ENCODE measurements around the gene DCC. TPM values are rescaled to one million over a fixed set of nuclear protein-coding genes. Genes with fewer than 3 reads are reported as not detected.

The DCC gene
- total RNA-seq, 1 donor from 2014 or later = not detected

DNA sequence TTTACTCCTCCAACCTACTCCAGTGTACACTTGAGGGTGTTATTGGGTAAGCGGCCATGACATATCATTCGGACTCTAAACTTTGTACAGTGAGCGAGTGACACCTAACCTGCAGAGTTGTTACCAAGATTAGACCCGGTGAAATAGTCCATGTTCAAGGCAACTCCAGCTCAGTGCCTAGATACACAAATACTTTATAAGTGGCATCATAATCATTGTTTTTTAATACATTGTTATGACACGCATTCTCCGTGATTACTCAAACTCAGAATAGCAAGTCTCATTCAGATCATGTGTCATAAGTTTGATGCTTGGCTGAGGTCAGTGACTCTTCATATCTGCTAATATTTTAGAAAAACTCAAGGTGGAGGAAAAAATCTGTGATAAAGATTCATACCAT, 597.8 kb downstream of the DCC start:
- H3K4me1 Mint-ChIP-seq (ENCODE audit: low read depth) = no peaks in the 10 kb centered on the region
- DNase-seq (ENCODE audit: low spot score) = no peak
- no peak overlapping the region for H3K4me3 Mint-ChIP-seq (ENCODE audit: unreplicated experiment)
- H3K27me3 Mint-ChIP-seq (ENCODE audit: low read depth) = peaks cover 2% of the 10 kb centered on the region
- no peaks in the 10 kb centered on the region for H3K9me3 Mint-ChIP-seq (ENCODE audit: low read depth)
- TF ChIP-seq, protein P1, sequence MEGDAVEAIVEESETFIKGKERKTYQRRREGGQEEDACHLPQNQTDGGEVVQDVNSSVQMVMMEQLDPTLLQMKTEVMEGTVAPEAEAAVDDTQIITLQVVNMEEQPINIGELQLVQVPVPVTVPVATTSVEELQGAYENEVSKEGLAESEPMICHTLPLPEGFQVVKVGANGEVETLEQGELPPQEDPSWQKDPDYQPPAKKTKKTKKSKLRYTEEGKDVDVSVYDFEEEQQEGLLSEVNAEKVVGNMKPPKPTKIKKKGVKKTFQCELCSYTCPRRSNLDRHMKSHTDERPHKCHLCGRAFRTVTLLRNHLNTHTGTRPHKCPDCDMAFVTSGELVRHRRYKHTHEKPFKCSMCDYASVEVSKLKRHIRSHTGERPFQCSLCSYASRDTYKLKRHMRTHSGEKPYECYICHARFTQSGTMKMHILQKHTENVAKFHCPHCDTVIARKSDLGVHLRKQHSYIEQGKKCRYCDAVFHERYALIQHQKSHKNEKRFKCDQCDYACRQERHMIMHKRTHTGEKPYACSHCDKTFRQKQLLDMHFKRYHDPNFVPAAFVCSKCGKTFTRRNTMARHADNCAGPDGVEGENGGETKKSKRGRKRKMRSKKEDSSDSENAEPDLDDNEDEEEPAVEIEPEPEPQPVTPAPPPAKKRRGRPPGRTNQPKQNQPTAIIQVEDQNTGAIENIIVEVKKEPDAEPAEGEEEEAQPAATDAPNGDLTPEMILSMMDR (IDR thresholded peaks at IDR 0.05) = no peak
- H3K27ac Mint-ChIP-seq (ENCODE audit: unreplicated experiment) = no peak overlapping the region
- no peaks in the 10 kb centered on the region for H3K36me3 Mint-ChIP-seq (ENCODE audit: low read depth)

DNA sequence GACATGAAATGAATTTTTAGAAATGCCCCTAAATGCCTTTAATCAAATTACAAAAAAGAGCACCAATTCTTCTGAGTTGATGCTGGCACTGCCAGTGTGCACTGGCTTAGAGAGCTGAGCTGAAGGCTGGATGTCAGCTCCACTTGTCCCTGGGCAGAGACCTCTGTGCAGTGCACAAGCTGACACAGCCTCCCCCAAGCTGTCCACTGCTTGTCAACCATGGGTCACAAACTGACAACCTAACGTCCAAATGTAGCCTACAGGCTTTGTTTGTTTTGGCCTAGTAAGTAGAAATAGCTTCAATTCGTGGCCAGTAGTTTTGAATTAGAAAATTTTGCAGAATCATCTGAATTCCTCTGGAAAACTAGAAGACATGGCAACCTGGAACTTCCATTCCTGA, 605.6 kb downstream of the DCC start:
- Mint-ChIP-seq H3K27ac (ENCODE audit: unreplicated experiment) (no peak overlapping the region), H3K36me3 (ENCODE audit: low read depth) (no peaks in the 10 kb centered on the region), H3K4me3 (ENCODE audit: unreplicated experiment) (no peak overlapping the region), H3K9me3 (ENCODE audit: low read depth) (no peaks in the 10 kb centered on the region), H3K4me1 (ENCODE audit: low read depth) (no peaks in the 10 kb centered on the region), H3K27me3 (ENCODE audit: low read depth) (peaks cover 2% of the 10 kb centered on the region)
- DNase-seq (ENCODE audit: low spot score) = no peak
- TF ChIP-seq, protein P1 (IDR thresholded peaks at IDR 0.05) = no peak

DNA sequence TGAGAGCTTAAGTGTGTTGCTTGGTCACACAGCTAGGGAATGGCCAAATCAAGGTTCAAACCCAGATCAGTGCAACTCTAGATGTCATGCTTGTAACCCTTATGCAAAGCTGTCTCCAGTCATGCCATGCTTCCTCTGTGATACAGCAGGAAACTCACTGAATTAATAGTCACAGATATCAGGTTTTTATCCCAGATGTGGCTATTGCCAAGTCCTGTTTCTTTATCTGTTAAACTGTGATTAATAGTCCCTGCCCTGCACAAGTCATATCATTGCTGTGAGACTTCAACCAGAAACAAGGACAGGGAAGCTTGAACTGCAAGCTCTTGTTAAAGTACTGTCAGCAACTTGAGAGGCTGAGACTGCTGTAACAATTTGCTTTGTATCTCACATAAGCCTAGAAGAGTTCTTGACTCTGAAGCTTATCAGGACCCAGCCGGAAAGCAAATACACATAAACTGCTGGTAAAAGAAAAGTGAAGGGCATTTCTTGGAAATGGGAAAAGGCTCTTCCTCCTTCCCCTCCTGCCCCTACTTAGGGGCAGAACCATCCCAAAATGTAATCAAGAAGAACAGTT, 609.0 kb downstream of the DCC start:
- no peak overlapping the region for H3K27ac Mint-ChIP-seq (ENCODE audit: unreplicated experiment)
- no peaks in the 10 kb centered on the region for H3K4me1 Mint-ChIP-seq (ENCODE audit: low read depth)
- no peaks in the 10 kb centered on the region for H3K36me3 Mint-ChIP-seq (ENCODE audit: low read depth)
- H3K9me3 Mint-ChIP-seq (ENCODE audit: low read depth) = no peaks in the 10 kb centered on the region
- TF ChIP-seq, protein P1 (IDR thresholded peaks at IDR 0.05) = no peak
- no peak overlapping the region for H3K4me3 Mint-ChIP-seq (ENCODE audit: unreplicated experiment)
- DNase-seq (ENCODE audit: low spot score) = no peak
- peaks cover 2% of the 10 kb centered on the region for H3K27me3 Mint-ChIP-seq (ENCODE audit: low read depth)

DNA sequence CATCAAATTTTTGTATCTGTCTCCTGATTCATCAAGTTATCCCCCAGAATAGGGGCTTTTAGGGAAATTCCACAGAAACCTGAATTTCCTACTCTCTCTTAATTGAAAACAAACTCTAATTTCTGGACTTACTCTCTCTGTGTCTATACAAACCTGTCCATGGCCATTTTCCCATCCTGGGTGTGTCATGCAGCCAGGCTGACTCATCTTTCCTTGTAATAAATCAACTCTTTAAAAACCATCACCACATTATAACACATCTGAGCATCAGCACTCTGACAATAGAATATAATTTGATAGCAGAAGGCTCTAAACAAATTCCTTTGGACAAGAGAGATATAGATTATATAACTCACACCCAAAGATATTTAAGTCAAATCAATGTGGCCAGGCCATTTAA, 610.2 kb downstream of the DCC start:
- H3K27me3 Mint-ChIP-seq (ENCODE audit: low read depth) = peaks cover 2% of the 10 kb centered on the region
- no peaks in the 10 kb centered on the region for H3K4me1 Mint-ChIP-seq (ENCODE audit: low read depth)
- no peaks in the 10 kb centered on the region for H3K36me3 Mint-ChIP-seq (ENCODE audit: low read depth)
- no peak overlapping the region for H3K4me3 Mint-ChIP-seq (ENCODE audit: unreplicated experiment)
- no peak for DNase-seq (ENCODE audit: low spot score)
- no peaks in the 10 kb centered on the region for H3K9me3 Mint-ChIP-seq (ENCODE audit: low read depth)
- H3K27ac Mint-ChIP-seq (ENCODE audit: unreplicated experiment) = no peak overlapping the region
- TF ChIP-seq, protein P1 (IDR thresholded peaks at IDR 0.05) = no peak

DNA sequence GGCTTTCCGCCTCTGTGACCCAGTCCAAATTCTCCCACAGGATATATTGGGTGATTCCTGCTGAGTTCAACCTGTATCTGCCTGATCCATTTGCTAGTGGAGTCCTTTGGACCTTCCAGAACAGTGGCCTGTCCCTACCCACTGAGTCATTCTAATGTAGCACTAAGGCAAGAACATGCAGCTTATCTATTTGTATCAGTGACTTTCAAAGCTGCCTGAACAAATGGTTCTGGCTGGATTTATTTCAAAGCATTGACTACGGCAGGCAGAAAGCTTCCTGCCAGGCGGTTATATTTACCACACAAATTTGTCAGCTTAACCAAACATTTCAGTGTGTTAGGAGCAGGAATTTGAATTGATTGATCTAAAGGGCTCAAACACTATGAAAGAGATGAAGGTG, 613.4 kb downstream of the DCC start:
- no peak overlapping the region for H3K4me3 Mint-ChIP-seq (ENCODE audit: unreplicated experiment)
- DNase-seq (ENCODE audit: low spot score) = no peak
- TF ChIP-seq, protein P1 (IDR thresholded peaks at IDR 0.05) = no peak
- no peaks in the 10 kb centered on the region for H3K9me3 Mint-ChIP-seq (ENCODE audit: low read depth)
- no peaks in the 10 kb centered on the region for H3K36me3 Mint-ChIP-seq (ENCODE audit: low read depth)
- no peaks in the 10 kb centered on the region for H3K4me1 Mint-ChIP-seq (ENCODE audit: low read depth)
- H3K27ac Mint-ChIP-seq (ENCODE audit: unreplicated experiment) = no peak overlapping the region
- peaks cover 2% of the 10 kb centered on the region for H3K27me3 Mint-ChIP-seq (ENCODE audit: low read depth)

Data from chondrocyte (in vitro differentiated cells).